Heart left ventricle (tissue), 13 donors: ENCODE measurements around the gene SLCO3A1.

ENCODE experiments used
- CTCF ChIP-seq, 12 donors: fragments of 200-600 bp; sonication (generic) in 4 of 12; IDR thresholded peaks; one replicate each; pipeline versions ENCODE4 v1.5.0 to v1.8.0; 2018 to 2022; ENCODE audit warnings: antibody characterized with exemption in 12 of 12, mild to moderate bottlenecking in 5 of 12
- POLR2A ChIP-seq, 2 donors: fragments of 450-650 bp; IDR thresholded peaks; one replicate each; pipeline ENCODE4 v1.6.1; 2017; ENCODE audit warnings: antibody characterized with exemption in 2 of 2, mild to moderate bottlenecking in 2 of 2, moderate library complexity in 2 of 2
- donor health status: ischemic (EF 13 %, LVEDD 7.1; RV severe dilation, severe dysfunction).
- donor health status: DM: no; HTN: yes; CAD: no.
- donor health status: DM: no; HTN: no; CAD: no.
- donor health status: ischemic (EF 25% LVEDD 6.9; RV normal size, moderate dysfunction).
- donor health status: ischemic (EF 25% LVEDD 5.7; RV mildly dilated, moderate dysfunction).
- donor health status: ischemic (EF 35%, LVEDD 5.7; RV mildly dilated, moderate dysfunction).
- donor health status: nonischemic (EF 11% LVEDD 7.7; RV severe dilation, severe dysfunction).
- donor health status: DM: yes; HTN: yes; CAD: no.
- donor health status: PGD.
- donor health status: ischemic (EF 29% LVEDD 5.4; RV normal size, mild dysfunction).
- donor health status: nonischemic (EF 23%, LVEDD 6.1; RV moderate dilation, normal function).

DNA sequence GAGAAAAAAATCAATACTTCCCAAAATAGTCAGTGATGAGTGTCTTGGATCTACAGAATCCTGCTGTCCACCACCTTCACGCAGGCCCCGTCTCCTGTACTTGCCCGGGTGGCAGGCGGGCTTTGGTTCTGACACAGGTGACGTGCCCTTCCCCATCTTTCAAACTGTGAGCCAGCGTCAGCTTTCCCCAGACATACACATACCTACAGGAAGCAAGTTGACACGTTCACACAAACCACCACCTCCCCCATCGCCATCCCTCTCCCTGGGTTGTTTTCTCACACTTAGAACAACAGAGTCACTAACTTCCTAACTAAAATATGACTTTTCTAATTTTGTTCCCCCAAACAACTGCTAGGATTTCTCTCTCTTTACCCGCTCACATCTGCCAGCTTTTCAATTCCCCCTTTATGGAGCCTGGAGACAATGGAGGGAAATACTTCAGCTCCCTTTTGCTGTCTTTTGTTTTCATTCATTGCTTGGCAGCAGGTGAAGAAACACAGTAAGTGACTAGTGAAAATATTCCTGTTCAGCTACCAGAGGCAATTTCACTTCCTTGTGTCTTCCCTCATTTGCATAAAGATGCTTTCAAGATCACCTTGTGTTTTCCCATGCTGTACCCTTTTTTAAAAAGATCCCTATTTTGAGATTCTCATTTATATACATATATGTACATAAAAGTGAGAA lies 248.3 kb downstream of the SLCO3A1 start:
- TF ChIP-seq POLR2A (IDR thresholded peaks at IDR 0.05) = no peak
- no peak for TF ChIP-seq CTCF (IDR thresholded peaks at IDR 0.05)
